Spleen (tissue), 7 donors: ENCODE results near the gene AFP.

Experiments
- POLR2A ChIP-seq, 3 donors: fragments of 450-650 bp; IDR thresholded peaks; one replicate each; pipeline ENCODE4 v1.5.1; 2017; ENCODE audit warnings: antibody characterized with exemption in 3 of 3, mild to moderate bottlenecking in 1 of 3
- POLR2AphosphoS5 ChIP-seq, 3 donors: sonication (generic); formaldehyde crosslinking; IDR thresholded peaks; one replicate each; pipeline ENCODE4 v1.5.1; 2017; ENCODE audit warnings: antibody characterized with exemption in 3 of 3
- TF ChIP-seq, protein P1 (sequence below), 11 experiments: fragments of 200-600 bp in 7 of 11; fragments of 450-650 bp in 4 of 11; sonication (generic) in 4 of 11; IDR thresholded peaks in 8 of 11; conservative IDR thresholded peaks in 3 of 11; 1 replicate in 7 of 11; 2 replicates in 4 of 11; pipeline versions ENCODE4 v1.4.0 to v1.8.0; 2016 to 2021; ENCODE audit warnings: antibody characterized with exemption in 11 of 11, inconsistent platforms in 4 of 11, mild to moderate bottlenecking in 1 of 11
- donor health status: DM: no; HTN: no; CAD: no; lungs with moderate emphysema.
- donor health status: DM: no; HTN: no; CAD: no.
- donor health status: DM: no; HTN: no; CAD: no.

DNA sequence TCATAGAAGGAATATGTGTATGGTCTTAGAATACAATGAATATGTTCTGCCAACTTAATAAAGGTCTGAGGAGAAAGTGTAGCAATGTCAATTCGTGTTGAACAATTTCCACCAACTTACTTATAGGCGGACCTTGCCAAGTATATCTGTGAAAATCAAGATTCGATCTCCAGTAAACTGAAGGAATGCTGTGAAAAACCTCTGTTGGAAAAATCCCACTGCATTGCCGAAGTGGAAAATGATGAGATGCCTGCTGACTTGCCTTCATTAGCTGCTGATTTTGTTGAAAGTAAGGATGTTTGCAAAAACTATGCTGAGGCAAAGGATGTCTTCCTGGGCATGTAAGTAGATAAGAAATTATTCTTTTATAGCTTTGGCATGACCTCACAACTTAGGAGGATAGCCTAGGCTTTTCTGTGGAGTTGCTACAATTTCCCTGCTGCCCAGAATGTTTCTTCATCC is 22.7 kb upstream of the AFP start:
- TF ChIP-seq POLR2AphosphoS5 (IDR thresholded peaks at IDR 0.05): no peak
- TF ChIP-seq, protein P1, sequence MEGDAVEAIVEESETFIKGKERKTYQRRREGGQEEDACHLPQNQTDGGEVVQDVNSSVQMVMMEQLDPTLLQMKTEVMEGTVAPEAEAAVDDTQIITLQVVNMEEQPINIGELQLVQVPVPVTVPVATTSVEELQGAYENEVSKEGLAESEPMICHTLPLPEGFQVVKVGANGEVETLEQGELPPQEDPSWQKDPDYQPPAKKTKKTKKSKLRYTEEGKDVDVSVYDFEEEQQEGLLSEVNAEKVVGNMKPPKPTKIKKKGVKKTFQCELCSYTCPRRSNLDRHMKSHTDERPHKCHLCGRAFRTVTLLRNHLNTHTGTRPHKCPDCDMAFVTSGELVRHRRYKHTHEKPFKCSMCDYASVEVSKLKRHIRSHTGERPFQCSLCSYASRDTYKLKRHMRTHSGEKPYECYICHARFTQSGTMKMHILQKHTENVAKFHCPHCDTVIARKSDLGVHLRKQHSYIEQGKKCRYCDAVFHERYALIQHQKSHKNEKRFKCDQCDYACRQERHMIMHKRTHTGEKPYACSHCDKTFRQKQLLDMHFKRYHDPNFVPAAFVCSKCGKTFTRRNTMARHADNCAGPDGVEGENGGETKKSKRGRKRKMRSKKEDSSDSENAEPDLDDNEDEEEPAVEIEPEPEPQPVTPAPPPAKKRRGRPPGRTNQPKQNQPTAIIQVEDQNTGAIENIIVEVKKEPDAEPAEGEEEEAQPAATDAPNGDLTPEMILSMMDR (IDR thresholded peaks at IDR 0.05 in 8 of 11, conservative IDR thresholded peaks at IDR 0.05 in 3 of 11): no peak
- TF ChIP-seq POLR2A (IDR thresholded peaks at IDR 0.05): no peak
